22Rv1 (cell line): ENCODE measurements around the gene ANXA4.

Experiments used
- CTCF ChIP-seq: fragments of 450-650 bp; IDR thresholded peaks from 2 replicates; pipeline ENCODE4 v1.5.1; 2017; ENCODE audit warnings: mild to moderate bottlenecking
- ZFX ChIP-seq: fragments of 450-650 bp; IDR thresholded peaks from 2 replicates; pipeline ENCODE4 v1.6.1; 2017; ENCODE audit warnings: antibody characterized with exemption, borderline replicate concordance

GRCh38 chr2:69786052-69786560 is 44.2 kb downstream of the ANXA4 start:
- no peak for TF ChIP-seq CTCF
- no peak for TF ChIP-seq ZFX
